Measurements from ENCODE around the gene RBM24. TPM values are rescaled to one million over a fixed set of nuclear protein-coding genes. Genes with fewer than 3 reads are reported as not detected.

RBM24 gene
- 4.2 TPM for total RNA-seq

DNA sequence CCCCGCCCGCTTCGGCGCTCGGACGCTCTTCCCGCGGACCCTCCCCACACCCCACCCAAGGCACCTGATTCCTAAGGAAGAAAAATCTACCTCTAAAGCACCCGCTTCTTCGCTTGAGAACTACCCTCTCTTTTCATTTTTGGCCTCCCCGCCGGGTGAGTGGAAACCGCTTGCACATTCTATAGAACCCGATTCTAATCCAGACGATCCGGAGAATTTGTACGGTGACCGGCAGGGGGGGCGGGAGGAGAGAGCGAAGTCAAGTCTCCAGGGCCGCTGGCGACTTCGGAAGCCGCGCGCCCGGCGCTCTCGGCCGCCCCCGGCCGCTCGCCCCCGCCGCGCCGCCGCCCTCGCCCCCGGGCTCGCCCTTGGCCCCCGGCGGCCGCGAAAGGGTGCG lies at the start of gene RBM24:
Gene RBM24, plus strand, starts transcription at position 262 of the 397 bp plus-strand sequence. CDS start 221 bp downstream, outside the sequence.
- DNase-seq (ENCODE audit: low spot score) = peak; percentile 52

DNA sequence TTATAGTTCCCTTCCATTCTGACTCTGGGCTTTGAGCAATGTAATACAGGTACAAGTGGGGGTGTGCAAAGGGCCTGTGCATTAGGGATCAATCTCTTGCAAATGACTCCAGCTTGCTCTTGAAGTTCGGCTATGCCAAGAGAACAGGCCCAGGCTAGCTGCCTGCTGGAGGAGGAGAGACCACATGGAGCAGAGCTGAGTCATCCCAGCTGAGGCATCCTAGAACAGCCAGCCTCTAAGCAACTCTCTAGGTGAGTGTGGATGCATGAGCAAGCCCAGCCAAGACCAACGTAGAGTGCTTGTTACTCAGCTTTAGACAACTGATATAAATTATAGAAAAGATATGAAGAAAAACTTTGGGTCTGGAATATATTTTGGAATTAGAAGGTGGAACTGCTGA lies 47.6 kb upstream of the RBM24 start:
- DNase-seq (ENCODE audit: low spot score) = no peak

DNA sequence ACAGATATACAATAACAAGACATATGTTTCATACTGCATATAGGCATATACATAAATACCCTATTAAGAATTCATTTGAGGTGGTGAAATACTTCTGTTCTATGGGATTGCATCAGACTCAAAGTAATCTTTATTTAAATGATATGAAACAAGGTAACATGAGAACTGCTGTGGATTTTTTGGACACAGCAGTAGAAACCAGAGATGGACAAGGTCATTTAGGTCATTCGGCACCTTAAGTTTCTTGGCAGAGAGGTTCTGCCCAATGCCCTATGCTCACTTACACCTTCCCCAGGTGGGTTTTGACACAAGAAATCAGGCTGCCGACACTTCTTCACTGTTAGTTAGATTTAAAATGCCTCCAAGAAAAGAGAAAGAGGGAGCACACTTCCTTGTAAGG lies 43.9 kb upstream of the RBM24 start:
- no peak for DNase-seq (ENCODE audit: low spot score)

DNA sequence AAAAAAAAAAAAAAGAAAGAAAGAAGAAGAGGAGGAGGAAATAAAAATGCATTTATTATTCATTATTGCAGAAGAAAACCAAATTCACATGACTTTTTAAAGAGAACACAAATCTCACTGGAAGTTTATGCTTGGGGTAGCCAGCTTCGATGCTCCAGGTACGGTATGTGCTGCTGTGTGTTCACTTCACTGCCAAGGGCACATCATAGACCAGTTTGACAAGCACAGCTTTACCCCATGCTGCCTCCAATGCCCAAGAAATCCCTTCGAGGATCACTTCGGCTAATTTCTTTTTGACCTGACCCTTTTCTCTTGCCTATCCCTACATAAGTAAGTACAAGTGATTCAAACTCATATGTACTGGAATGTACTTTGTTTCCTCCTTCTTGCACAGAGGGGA lies 41.9 kb upstream of the RBM24 start:
- DNase-seq (ENCODE audit: low spot score) = no peak

DNA sequence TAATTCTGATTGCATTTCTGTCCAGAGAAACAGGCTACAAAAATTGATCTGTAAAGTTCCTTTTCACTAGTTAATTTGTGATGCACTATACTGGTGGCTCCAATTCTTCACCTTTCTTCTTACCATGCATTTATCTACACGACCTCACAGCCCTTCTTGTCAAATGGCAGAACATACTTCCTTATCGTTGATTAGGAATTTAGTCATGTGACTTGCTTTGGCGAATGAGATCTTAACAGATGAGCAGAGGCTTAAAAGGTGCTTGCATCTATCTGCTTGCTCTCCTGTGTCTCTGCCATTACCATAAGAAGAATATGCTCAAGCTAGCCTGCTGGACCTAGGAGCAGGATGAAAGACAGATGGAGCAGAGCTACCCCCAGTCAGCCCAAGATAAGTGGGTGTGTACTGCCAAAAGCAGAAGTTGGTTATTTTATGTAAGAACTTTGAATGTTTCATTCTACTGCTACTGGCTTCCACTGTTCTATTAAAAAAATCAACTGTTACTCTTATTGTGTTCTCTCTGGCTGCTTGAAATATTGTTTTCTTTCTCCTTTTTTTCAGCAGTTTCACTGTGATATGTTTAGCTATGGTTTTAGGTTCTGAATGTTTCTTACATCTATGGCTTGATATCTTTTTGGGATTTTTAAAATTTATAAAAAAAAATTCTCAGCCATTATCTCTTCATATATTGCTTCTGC lies 40.2 kb upstream of the RBM24 start:
- DNase-seq (ENCODE audit: low spot score) = no peak

DNA sequence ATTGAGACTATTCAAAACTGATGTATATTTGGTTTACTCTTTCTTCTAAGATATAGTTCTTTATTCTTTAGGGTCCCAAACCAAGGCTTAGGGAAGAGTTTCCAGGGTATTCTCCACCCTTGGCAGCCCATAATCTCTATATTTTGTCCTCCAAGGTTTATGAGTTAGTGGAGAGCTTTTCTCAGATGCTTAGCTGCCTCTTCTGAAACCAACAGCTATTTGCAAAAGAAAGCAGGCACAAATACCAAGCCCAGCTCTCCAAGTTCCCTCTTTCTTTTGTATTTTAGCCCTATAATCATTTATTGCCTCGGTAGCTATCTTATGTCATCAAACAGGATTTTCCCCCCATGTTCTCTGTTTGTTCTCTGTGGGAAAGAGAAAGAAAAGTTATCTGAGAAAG lies 39.1 kb upstream of the RBM24 start:
- no peak for DNase-seq (ENCODE audit: low spot score)

DNA sequence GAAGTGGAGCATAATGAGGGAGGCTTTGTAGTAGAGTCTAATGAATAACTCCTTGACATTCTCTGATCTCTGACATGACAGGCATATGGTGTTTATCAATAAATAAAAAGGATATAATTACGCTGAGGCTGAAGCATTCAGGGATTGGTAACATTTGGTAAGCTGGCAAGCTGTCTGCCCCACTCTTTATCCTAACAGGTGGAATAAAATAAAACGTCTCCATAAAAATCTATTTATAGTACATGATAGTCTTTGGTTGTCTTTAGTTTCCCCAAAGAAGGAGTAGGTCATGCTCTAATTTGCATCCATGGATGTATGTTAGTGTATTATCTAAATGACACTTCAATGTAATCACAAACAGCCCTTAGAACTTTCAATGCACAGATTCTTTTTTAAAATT lies 30.9 kb upstream of the RBM24 start:
- DNase-seq (ENCODE audit: low spot score) = no peak

DNA sequence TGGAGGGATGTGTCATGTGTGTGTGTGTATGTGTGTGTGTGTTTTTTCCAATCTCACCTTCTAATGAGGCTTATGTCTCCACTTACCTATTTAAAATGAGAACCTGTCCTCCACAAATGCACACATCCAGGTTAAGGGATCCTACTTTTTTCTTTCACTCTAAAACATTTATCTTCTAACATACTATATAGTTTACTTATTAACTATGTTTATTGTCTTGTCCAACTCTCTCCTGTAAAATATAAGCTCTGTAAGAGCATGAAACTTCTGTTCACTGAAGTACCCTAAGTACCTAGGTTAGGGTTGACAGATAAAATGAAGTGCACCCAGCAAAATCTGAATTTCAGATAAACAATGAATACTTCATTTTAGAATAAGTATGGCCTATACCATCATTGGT lies 29.2 kb upstream of the RBM24 start:
- no peak for DNase-seq (ENCODE audit: low spot score)

DNA sequence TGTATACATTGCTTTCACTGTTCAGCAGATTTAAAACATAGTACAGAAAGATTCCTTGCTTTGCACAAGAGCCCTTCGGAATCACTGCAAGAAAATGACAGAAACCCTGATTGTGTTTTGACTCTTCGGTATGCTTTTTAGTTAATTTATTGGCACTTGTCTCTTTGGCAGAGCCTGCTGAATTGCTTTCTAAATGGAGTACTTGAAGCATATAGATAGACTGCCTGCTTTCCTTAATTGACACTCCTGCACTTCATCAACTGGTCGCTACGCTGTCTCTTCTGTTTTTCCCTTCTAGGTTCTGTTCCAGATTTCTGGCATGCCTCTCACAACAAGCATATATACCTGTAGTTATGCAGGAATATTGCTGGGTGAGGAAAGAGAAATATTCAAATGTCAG lies 22.4 kb upstream of the RBM24 start:
- DNase-seq (ENCODE audit: low spot score) = no peak

DNA sequence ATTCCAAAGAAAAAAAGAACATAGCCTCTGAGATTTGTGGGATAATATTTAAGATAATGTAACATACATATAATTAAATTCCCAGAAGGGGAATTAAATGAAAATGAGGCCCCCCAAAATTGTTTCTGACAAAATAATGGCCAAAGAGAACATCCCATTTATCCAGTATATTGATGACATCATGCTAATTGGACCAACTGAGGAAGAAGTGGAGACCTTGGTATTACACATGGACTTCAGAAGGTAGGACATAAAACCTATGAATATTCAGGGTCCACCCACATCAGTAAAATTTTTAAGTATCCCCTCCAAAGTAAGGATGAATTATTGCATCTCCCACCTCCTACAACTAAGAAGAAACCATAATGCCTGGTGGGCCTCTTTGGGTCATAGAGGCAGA lies 15.6 kb upstream of the RBM24 start:
- no peak for DNase-seq (ENCODE audit: low spot score)

DNA sequence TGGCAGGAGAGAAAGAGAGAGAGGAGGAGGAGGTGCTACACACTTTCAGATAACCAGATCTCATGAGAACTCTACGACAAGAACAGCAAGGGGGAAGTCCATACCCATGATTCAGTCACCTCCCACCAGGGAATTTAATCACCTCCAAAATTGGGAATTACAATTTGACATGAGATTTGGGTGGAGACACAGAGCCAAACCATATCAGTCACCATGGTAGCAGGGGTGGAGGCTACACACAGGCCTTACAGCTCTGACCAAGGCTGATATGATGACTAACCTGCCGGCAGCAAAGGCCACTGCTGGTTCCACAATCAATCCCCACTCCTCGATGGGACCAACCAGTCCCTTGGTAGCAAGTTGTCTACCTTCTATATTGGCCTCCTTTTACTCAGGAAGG lies 13.6 kb upstream of the RBM24 start:
- no peak for DNase-seq (ENCODE audit: low spot score)

DNA sequence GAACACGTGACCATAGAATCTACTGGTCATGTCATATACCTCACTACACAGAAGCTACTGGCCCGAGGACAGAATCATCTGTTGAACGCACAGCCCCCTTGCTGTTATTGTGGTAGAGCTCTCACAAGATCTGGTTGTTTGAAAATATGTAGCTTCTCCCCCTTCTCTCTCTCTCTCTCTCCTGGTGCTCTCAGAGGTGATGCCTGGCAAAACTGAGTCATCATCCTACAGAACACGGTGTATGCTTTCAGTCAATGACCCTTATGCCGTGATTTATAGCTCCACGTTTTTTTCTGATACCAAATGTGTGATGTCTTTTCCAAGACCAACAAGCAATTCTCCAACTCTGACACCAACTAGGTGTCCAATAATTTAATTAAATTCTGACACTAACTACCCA lies 13.0 kb upstream of the RBM24 start:
- no peak for DNase-seq (ENCODE audit: low spot score)

DNA sequence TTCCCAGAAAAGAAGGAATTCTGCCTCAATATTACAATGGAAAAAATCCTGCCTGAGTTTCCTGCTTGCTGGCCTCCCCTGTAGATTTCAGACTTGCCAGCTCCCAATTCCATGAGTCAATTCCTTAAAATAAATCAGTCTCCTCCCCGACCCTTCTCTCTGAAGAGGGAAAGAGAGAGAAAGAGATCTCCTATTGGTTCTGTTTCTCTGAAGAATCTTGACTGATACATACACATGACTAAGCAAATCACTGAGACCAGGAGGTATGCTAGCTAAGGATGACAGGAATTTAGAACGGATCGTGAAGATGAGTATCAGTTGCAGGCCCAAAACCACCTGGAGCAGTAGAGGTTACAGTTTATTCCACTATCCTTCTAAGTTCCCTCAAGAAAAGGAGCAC lies 11.3 kb upstream of the RBM24 start:
- DNase-seq (ENCODE audit: low spot score) = no peak

DNA sequence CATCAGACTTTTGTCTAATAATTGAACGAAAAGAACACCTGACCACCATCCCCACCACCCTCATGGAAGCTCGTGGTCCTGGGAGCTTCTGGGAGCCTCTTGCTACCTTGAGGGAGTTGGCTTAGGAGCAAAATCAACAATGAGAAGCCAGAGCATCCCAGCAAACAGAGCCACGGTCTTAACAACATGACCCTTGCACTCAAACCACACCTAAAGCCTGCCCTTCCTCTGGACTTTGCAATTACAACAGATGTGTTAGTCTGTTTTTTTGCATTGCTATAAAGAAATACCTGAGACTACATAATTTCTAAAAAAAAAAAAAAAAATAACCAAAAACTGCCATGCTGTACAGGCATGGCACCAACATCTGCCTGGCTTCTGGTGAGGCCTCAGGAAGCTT lies 9.5 kb upstream of the RBM24 start:
- no peak for DNase-seq (ENCODE audit: low spot score)

DNA sequence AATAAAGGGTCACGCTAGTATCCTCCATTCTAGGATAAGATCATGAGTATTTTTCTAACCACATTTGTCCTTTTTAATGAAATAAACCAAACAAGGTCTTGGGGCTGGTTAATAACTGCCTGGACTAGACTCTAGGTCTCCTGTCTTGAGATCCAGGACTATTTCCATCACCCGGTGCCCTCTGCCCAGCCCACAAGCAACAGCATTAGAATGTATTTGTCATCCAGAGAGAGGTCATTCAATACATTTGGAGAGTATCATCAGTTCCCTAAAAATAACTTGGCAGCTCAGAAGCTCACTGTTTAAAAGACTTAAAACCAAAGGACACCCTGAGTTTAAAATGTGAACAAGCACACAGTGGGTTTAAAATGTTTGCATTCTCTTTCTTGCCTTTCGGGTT lies 4.4 kb upstream of the RBM24 start:
- DNase-seq (ENCODE audit: low spot score) = no peak

DNA sequence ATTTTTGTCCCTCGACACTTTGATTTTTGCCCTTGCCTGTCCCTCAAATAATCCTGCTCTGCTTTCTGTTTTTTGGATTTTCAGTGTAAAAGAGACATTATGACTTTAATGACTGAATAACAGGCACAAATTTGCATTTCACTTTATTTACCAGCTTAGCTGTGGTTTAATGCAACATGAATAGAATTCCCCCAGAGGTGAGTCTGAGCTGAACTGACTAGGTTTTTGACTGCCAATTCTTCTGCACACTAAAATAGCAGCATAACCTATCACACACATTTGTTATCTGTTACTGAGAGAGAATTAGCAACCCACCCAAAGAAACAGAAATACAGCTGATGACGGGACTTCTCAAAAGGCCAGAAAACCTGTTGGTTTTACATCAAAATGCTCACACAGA lies 3.9 kb upstream of the RBM24 start:
- DNase-seq (ENCODE audit: low spot score) = no peak

DNA sequence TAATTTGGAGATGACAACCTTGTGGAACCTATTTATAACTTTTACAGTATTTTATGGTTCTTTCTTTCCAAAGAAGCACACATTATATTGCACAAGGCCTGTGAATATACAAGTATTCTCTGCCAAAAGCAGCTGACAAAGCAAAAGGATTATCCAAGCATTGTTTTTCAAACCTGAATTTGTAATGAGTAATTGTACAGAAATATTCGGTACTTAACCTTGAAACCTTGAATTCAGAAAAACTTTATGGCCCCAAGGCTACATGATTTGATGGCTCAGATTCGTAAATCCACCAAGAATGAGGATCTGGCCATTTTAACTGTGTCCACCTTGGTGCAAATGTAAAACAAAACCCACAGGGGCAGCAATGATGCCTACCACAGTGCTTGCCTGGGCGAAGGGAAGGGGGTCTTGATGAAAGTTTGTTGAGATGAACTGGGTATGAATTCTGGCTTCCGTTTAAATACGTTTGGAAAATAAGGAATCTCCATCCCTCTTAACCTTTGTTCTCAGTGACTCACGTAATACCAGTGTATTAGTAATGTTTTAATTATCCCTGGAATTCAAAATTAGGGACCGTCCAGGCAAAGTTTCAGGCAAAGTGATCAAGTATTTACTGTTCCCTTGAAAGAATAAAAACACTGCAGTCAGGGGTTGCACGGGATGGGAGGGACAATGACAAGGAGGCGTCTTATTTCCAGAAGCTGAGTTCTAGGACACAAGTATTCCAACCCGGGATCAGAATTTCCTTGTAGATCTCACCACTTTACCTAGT lies 2.7 kb upstream of the RBM24 start:
- no peak for DNase-seq (ENCODE audit: low spot score)

DNA sequence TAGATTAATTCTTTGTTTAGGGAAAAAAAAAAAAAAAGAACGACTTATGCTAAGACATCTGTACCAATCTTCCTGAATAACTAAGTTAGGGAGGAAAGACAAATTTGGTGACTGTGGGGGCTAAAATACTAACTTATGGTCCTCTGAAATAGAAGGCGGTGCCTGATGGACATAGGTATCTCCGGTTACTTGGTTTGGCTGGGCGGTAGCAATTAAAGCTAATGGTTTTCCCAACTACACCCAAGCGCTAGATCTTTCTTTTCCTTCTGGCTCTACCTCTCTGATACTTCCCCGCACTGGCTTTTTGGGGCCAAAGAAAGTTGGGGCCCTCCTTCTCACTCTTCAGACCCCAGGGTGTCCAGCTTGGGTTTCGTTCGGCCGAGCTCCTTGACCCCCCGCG lies 1.0 kb upstream of the RBM24 start:
- no peak for DNase-seq (ENCODE audit: low spot score)

DNA sequence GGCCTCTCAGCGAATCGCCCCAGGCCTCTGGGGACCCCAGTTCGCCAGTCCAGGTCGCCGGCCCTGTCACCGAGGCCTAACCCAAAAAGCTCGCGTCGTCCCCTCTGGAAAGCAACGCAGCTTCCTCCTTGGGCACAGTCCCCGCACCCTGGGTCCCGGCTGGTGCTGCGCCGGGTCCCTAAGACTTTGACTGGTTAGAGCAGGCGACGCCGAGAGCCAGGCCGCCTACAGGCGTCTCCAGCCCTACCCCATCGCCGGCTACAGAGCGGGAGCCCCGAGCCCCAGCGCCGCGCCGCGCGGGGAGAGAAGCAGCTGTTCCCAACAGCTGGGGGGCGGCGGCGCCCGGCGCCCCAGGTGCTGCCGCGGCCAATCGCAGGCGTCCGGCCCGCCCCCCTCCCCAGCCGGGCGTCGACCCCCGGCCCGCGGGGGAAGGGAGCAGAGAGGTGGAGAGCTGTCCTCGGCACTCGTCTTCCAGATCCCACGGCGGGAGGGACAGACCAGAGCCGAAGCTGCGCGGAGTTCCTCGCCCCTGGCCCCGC lies 540 bp upstream of the RBM24 start:
- peak; percentile 12 for DNase-seq (ENCODE audit: low spot score)

DNA sequence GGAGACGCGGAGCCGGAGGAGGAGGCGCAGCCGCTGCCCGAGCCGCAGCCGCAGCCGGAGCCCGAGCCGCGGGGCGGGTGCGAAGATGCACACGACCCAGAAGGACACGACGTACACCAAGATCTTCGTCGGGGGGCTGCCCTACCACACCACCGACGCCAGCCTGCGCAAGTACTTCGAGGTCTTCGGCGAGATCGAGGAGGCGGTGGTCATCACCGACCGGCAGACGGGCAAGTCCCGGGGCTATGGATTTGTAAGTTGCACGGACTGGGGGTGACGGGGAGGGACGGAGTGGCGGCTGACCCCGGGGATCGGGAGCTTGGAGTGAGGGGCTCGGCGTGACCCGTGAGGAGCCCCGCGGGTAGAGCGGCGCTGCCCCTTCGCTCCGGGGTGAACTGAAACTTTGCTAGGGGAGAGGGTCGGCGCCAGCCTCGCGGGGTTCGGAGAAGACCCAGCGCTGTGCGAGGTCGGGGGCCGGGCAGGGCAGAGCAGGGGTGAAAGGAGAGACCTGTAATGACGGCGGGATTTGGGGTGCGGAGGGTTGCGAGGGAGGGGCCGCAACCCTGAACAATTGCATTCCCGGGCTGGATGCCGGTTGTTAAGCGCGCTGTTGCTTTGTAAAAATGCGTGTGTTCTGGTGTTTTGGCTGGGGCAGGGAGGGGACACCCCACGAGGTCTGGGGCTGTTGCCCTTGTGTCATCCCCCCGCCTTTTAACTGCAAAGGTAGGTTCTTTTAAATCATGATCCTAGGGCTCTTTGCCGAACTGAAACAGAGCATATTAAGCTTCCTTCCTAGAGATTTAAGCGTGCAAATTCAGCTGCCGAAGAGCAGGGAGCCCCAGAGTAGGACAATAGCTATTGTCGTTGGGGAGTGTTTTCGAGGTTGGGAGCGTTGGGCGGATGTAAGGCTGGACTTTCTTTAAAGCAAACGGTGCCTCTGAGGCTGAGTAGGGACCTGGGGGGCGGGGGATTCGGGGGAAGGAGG lies 628 bp downstream of the RBM24 start:
- peak; percentile 25 for DNase-seq (ENCODE audit: low spot score)

DNA sequence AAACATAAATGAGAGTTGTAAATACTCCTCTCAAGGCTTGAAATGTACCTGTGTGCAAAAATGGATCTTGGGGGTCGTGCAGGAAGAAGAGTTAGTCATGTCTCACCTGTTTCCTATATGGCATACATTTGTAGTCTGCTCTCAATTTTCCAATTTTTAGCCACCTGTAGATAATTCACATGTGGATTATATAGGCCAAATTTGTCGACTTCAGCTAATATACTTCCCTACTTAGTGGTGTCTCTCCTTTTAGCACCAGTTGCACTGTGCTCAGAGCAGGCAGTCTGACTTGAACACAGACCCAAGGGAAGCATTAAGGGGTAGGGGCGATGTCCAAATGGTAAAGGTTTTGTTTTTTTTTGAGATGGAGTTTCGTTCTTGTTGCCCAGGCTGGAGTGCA lies 1.9 kb downstream of the RBM24 start:
- DNase-seq (ENCODE audit: low spot score) = no peak

DNA sequence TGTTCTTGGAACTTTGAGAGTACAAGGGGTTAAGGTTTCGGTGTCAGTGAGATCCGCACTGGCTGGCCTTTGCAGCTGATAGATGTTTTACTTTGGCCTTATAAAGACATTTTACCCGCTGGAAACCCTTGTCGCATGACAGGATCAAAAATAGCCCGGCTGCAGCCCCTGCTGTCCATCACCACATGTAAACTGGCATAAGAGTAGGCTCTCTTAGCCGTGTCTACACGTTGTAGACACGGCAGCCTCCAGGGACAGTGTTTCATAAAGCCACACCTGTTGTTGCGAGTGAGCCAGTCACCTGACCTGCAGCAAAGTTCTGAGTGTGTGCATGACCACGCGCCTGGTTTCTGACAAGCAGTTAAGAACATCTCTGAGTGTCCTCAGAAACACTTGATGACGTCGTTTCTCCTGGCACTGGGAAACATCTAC lies 8.5 kb downstream of the RBM24 start:
- DNase-seq (ENCODE audit: low spot score) = peak; percentile 59

Data from mucosa of gallbladder (tissue), 1 donor.